GM18505 (cell line): ENCODE measurements around the gene STAT5A.
"Not testable (repeated sequence)": the region's sequence is repeated elsewhere in the genome, so short reads cannot be mapped to it uniquely, and the experiment has no call there.

ENCODE experiments used
- ATAC-seq: cut with Tn5 transposase; IDR thresholded peaks from one replicate; pipeline ENCODE4 v1.9.1; 2021; ENCODE audit not compliant: unreplicated experiment
- POLR2A ChIP-seq: IDR thresholded peaks from 4 replicates; pipeline ENCODE4 v1.6.1; 2011; ENCODE audit warnings: borderline replicate concordance; ENCODE audit not compliant: insufficient read depth, insufficient read length; ENCODE audit errors: extremely low read depth

The STAT5A gene

GRCh38 chr17:42348104-42348503 is 59.8 kb downstream of the STAT5A start:
- TF ChIP-seq POLR2A = no peak
- ATAC-seq = no peak

- no peak for TF ChIP-seq POLR2A
These were observed 66.9 kb downstream of the STAT5A start for GRCh38 chr17:42354956-42355843.

GRCh38 chr17:42358434-42358833 is 70.1 kb downstream of the STAT5A start:
- no peak for ATAC-seq
- TF ChIP-seq POLR2A = no peak

More at GRCh38 chr17:42354956-42355843, 66.9 kb downstream of the STAT5A start:
- no peak for ATAC-seq

- TF ChIP-seq POLR2A = no peak
- ATAC-seq = no peak
These were observed 70.8 kb downstream of the STAT5A start for GRCh38 chr17:42359133-42359532.

- not testable (repeated sequence) for ATAC-seq
These were observed 72.1 kb downstream of the STAT5A start for GRCh38 chr17:42360388-42360787.
